Neuronal stem cell (in vitro differentiated cells): ENCODE measurements around the gene GNPTAB.

Source experiments
- DNase-seq: peaks from one replicate; pipeline ENCODE4 v3.0.0-alpha.2; 2013; ENCODE audit warnings: low spot score
- H2AFZ ChIP-seq: one replicate; pipeline ENCODE4 v1.6.1; 2013; ENCODE audit warnings: mild to moderate bottlenecking, low read length, inconsistent platforms
- H2AK5ac ChIP-seq: 2 replicates; pipeline ENCODE4 v1.6.1; 2013; ENCODE audit warnings: low read depth, mild to moderate bottlenecking, inconsistent platforms, low read length, moderate library complexity, mixed read lengths
- H2BK120ac ChIP-seq: 2 replicates; pipeline ENCODE4 v1.6.1; 2013; ENCODE audit warnings: low read depth, mild to moderate bottlenecking, inconsistent platforms, low read length, moderate library complexity, mixed read lengths
- H2BK12ac ChIP-seq: one replicate; pipeline ENCODE4 v1.6.1; 2013; ENCODE audit warnings: low read length, inconsistent platforms
- H2BK15ac ChIP-seq: 2 replicates; pipeline ENCODE4 v1.6.1; 2013; ENCODE audit warnings: mild to moderate bottlenecking, low read length, inconsistent platforms, mixed read lengths
- H2BK5ac ChIP-seq: one replicate; pipeline ENCODE4 v1.6.1; 2013; ENCODE audit warnings: inconsistent platforms, mild to moderate bottlenecking, low read length, moderate library complexity
- H3K14ac ChIP-seq: one replicate; pipeline ENCODE4 v1.6.1; 2013; ENCODE audit warnings: low read length, inconsistent platforms
- H3K18ac ChIP-seq: 2 replicates; pipeline ENCODE4 v1.6.1; 2013; ENCODE audit warnings: low read length, inconsistent platforms
- H3K23ac ChIP-seq: 2 replicates; pipeline ENCODE4 v1.6.1; 2013; ENCODE audit warnings: low read depth, mild to moderate bottlenecking, mixed read lengths, low read length, inconsistent platforms; ENCODE audit not compliant: poor library complexity
- H3K27ac ChIP-seq: replicated peaks from 3 replicates; pipeline ENCODE4 v1.5.1; 2013; ENCODE audit warnings: low read length, inconsistent platforms
- H3K27me3 ChIP-seq, 3 experiments: 2 replicates each; pipeline ENCODE4 v1.6.1; 2013; ENCODE audit warnings: low read length in 3 of 3, mild to moderate bottlenecking in 2 of 3, inconsistent platforms in 1 of 3, low read depth in 1 of 3, mixed read lengths in 1 of 3, moderate library complexity in 1 of 3; ENCODE audit not compliant: control insufficient read depth in 3 of 3, insufficient read depth in 3 of 3
- H3K36me3 ChIP-seq, 2 donors: replicated peaks in 1 of 2; 2 replicates each; pipeline ENCODE4 v1.6.1; 2013; ENCODE audit warnings: low read length in 2 of 2; ENCODE audit not compliant: control insufficient read depth in 2 of 2, insufficient read depth in 2 of 2
- H3K4ac ChIP-seq: 2 replicates; pipeline ENCODE4 v1.6.1; 2013; ENCODE audit warnings: inconsistent platforms, mild to moderate bottlenecking, low read length, moderate library complexity
- H3K4me1 ChIP-seq, 2 donors: 1 replicate in 1 of 2; 2 replicates in 1 of 2; pipeline ENCODE4 v1.6.1; 2013; ENCODE audit warnings: low read length in 2 of 2, low read depth in 1 of 2; ENCODE audit not compliant: control insufficient read depth in 2 of 2, insufficient read depth in 1 of 2
- H3K4me2 ChIP-seq: one replicate; pipeline ENCODE4 v1.6.1; 2013; ENCODE audit warnings: mild to moderate bottlenecking, low read length, inconsistent platforms; ENCODE audit not compliant: insufficient read depth, poor library complexity, severe bottlenecking
- H3K4me3 ChIP-seq, 2 donors: 2 replicates each; pipeline ENCODE4 v1.5.1; 2013; ENCODE audit warnings: low read length in 2 of 2, mild to moderate bottlenecking in 2 of 2, inconsistent platforms in 1 of 2, moderate library complexity in 1 of 2
- H3K79me1 ChIP-seq: one replicate; pipeline ENCODE4 v1.6.1; 2013; ENCODE audit warnings: low read depth, mild to moderate bottlenecking, inconsistent platforms, low read length, moderate library complexity
- H3K9ac ChIP-seq: one replicate; pipeline ENCODE4 v1.6.1; 2013; ENCODE audit warnings: mild to moderate bottlenecking, low read depth, low read length, inconsistent platforms; ENCODE audit not compliant: poor library complexity
- H3K9me3 ChIP-seq, 2 donors: replicated peaks in 1 of 2; 2 replicates each; pipeline versions ENCODE3 to v1.6.1; 2013; ENCODE audit warnings: low read length in 2 of 2, mild to moderate bottlenecking in 2 of 2, inconsistent platforms in 1 of 2, low read depth in 1 of 2, mixed read lengths in 1 of 2, moderate library complexity in 1 of 2; ENCODE audit not compliant: control insufficient read depth in 2 of 2, insufficient read depth in 1 of 2
- H4K8ac ChIP-seq: one replicate; pipeline ENCODE4 v1.6.1; 2013; ENCODE audit warnings: low read depth, mild to moderate bottlenecking, inconsistent platforms, low read length, moderate library complexity
- H4K91ac ChIP-seq: one replicate; pipeline ENCODE4 v1.6.1; 2013; ENCODE audit warnings: low read length, low read depth, mild to moderate bottlenecking, inconsistent platforms; ENCODE audit not compliant: poor library complexity
- WGBS, 2 donors: extraction: QIAGEN DNeasy Blood & Tissue Kit; methylation state at CpG; one replicate each; pipeline ENCODE4 v1.1.7; 2013; ENCODE audit warnings: missing lambda C conversion rate in 2 of 2, mixed read lengths in 1 of 2; ENCODE audit not compliant: insufficient read length in 2 of 2, insufficient replicate concordance in 1 of 2; ENCODE audit errors: extremely low coverage in 2 of 2; 5-methylcytosine and 5-hydroxymethylcytosine counted together

Gene GNPTAB

DNA sequence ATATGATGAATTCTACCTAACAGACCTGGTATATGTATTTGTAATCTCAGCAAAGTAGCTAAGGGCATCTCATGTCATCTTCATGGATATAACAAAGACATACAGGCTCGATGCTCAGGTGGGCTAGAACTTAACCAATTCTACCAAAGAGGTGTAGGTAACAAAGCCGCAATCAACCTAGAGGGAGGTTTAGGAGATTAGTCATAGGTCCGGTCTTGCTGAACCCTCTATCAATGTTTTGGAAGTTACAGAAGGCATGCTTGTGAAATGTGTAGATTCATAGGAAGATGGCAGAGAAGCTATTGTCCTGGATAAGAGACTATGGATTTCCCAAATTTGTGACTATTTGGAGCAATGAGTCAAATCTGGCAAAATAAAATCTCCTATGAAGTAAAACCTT is 48.9 kb downstream of the GNPTAB start:
- Histone ChIP-seq H3K4me3 (no peak overlapping the region), H2AFZ (no peak overlapping the region), H2BK120ac (no peak overlapping the region), H3K79me1 (no peaks in the 10 kb centered on the region), H3K9me3 (no peaks in the 10 kb centered on the region), H2BK5ac (no peak overlapping the region), H3K27me3 (no peaks in the 10 kb centered on the region), H2BK12ac (no peak overlapping the region), H3K4ac (no peak overlapping the region), H3K18ac (no peak overlapping the region), H4K8ac (no peak overlapping the region), H3K9ac (no peak overlapping the region), H3K4me2 (no peak overlapping the region), H3K23ac (no peak overlapping the region), H3K4me1 (no peaks in the 10 kb centered on the region), H3K27ac (no peak overlapping the region), H3K14ac (no peak overlapping the region), H2AK5ac (no peak overlapping the region), H2BK15ac (no peak overlapping the region), H3K36me3 (no peaks in the 10 kb centered on the region), H4K91ac (no peak overlapping the region)
- no peak for DNase-seq
- WGBS, 2 donors = no CpG with 5 or more reads among the region's 3 CpGs

DNA sequence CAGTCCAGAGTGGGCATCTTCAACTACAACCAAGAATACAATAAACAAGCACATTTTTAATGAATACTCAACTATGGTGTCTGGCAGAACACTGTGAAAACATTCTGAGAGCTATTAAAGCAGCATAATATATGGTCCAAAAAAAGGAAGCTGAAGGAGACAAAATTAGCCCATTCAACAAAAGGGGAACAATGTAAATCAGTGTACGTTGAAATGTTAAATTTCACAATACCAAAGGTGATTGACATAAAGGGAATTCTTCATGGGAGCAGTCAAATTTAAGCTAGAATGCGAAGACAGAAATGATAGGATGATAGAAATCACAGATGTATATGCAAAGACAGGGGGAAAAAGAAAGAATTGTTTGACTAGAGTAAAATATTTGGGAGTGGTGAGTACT is 50.2 kb downstream of the GNPTAB start:
- no peak overlapping the region for H2BK120ac ChIP-seq
- H2BK5ac ChIP-seq = no peak overlapping the region
- H4K8ac ChIP-seq = no peak overlapping the region
- no peak overlapping the region for H3K4ac ChIP-seq
- H3K9ac ChIP-seq = no peak overlapping the region
- WGBS, 2 donors = no CpG with 5 or more reads among the region's 2 CpGs
- no peaks in the 10 kb centered on the region for H3K9me3 ChIP-seq
- no peaks in the 10 kb centered on the region for H3K79me1 ChIP-seq
- H2AK5ac ChIP-seq = no peak overlapping the region
- H3K23ac ChIP-seq = no peak overlapping the region
- no peaks in the 10 kb centered on the region for H3K4me1 ChIP-seq
- H3K27ac ChIP-seq = no peak overlapping the region
- no peak for DNase-seq
- no peak overlapping the region for H4K91ac ChIP-seq
- H3K4me2 ChIP-seq = no peak overlapping the region
- H3K14ac ChIP-seq = no peak overlapping the region
- no peak overlapping the region for H2BK15ac ChIP-seq
- H3K27me3 ChIP-seq = no peaks in the 10 kb centered on the region
- no peak overlapping the region for H3K18ac ChIP-seq
- no peak overlapping the region for H2AFZ ChIP-seq
- no peak overlapping the region for H2BK12ac ChIP-seq
- H3K36me3 ChIP-seq = no peaks in the 10 kb centered on the region
- no peak overlapping the region for H3K4me3 ChIP-seq

- no peak overlapping the region for H3K23ac ChIP-seq
- H3K4me2 ChIP-seq = no peak overlapping the region
- H3K27ac ChIP-seq = no peak overlapping the region
- no peak for DNase-seq
- H3K4ac ChIP-seq = no peak overlapping the region
- H3K27me3 ChIP-seq = no peaks in the 10 kb centered on the region
- no peaks in the 10 kb centered on the region for H3K9me3 ChIP-seq
- no peaks in the 10 kb centered on the region for H3K79me1 ChIP-seq
- no peak overlapping the region for H2AK5ac ChIP-seq
- no peaks in the 10 kb centered on the region for H3K4me1 ChIP-seq
- H2BK120ac ChIP-seq = no peak overlapping the region
- no peak overlapping the region for H3K9ac ChIP-seq
- no peak overlapping the region for H2BK5ac ChIP-seq
- H3K14ac ChIP-seq = no peak overlapping the region
- H3K18ac ChIP-seq = no peak overlapping the region
- H2BK15ac ChIP-seq = no peak overlapping the region
- no peak overlapping the region for H4K91ac ChIP-seq
- no CpG with 5 or more reads among the region's 6 CpGs for WGBS, 2 donors
- no peak overlapping the region for H2BK12ac ChIP-seq
- no peak overlapping the region for H2AFZ ChIP-seq
- no peaks in the 10 kb centered on the region for H3K36me3 ChIP-seq
- H4K8ac ChIP-seq = no peak overlapping the region
- H3K4me3 ChIP-seq = no peak overlapping the region
These were observed 51.1 kb downstream of the GNPTAB start for GRCh38 chr12:101779626-101780025.

DNA sequence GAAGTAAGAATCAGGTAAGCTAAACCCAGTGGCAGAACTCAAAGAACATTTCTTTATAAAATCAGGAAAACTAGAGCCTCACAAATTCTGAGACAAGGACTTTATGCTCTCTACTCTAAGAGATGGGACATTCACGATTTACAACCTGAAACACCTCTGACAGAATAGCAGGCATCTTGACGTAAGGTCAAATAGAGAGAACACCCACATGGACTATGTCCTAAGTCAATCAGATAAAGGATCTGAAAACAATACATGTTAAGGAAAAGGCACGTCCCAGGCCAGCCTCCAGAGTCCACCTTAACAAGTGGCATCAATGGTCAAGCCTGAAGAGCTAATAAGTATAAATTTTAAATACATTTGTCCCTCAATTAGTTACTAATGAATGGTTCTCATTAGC is 51.6 kb downstream of the GNPTAB start:
- Histone ChIP-seq H3K9ac (no peak overlapping the region), H3K4me2 (no peak overlapping the region), H3K18ac (no peak overlapping the region), H2BK12ac (no peak overlapping the region), H3K36me3 (no peaks in the 10 kb centered on the region), H4K91ac (no peak overlapping the region), H2AFZ (no peak overlapping the region), H3K4me1 (no peaks in the 10 kb centered on the region), H3K9me3 (no peaks in the 10 kb centered on the region), H2BK120ac (no peak overlapping the region), H3K4ac (no peak overlapping the region), H3K27ac (no peak overlapping the region), H2BK5ac (no peak overlapping the region), H4K8ac (no peak overlapping the region), H2AK5ac (no peak overlapping the region), H3K79me1 (no peaks in the 10 kb centered on the region), H3K27me3 (no peaks in the 10 kb centered on the region), H3K23ac (no peak overlapping the region), H2BK15ac (no peak overlapping the region), H3K4me3 (no peak overlapping the region), H3K14ac (no peak overlapping the region)
- no CpG with 5 or more reads among the region's 3 CpGs for WGBS, 2 donors
- DNase-seq = no peak
